Stimulated activated CD4-positive, alpha-beta T cell treated with anti-CD3 and anti-CD28 coated beads, Interleukin-1b, Interleukin-23, amount 100 ng/mL, for 24 hours (primary cell): ENCODE data around the gene ADCY10.
A peak's percentile ranks its signal among the peaks of the same experiment; 100 is the strongest.
"Not testable (repeated sequence)": the region's sequence is repeated elsewhere in the genome, so short reads cannot be mapped to it uniquely, and the experiment has no call there.

Experiments used
- DNase-seq, 4 experiments: peaks; one replicate each; pipeline ENCODE4 v3.0.0-alpha.2; 2020; ENCODE audit warnings: low read depth in 4 of 4, low spot score in 1 of 4

Gene ADCY10

DNA sequence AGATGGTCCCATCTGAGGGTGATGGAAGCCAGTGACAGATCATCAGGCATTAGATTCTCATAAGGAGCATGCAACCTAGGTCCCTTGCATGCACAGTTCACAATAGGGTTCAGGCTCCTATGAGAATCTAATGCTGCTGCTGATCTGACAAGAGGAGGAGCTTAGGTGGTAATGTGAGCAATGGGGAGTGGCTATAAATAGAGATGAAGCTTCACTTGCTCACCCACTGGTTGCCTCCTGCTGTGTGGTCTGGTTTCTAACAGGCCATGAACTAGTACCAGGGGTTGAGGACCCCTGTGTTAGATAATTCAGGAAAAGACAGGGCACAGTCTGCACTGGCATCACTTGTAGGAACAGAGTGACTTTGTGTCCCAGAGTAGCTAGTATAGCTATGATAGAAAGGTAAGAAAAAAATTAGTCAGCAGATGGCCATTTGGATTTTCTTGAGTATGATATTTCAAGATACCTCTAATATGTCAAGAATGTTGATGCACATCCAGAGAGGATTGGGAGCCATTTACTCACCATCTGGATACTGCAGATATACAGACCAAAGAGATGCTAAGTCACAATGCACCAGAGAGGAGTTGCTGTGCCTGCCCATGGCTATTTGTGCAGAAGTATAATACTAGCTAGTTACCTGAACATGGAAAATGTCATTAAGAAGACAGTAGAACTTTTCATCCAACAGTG, 53.6 kb downstream of the ADCY10 start:
- no peak for DNase-seq

- no peak for DNase-seq
These were observed 57.1 kb downstream of the ADCY10 start for GRCh38 chr1:167856711-167857418.

GRCh38 chr1:167854184-167854583, 59.8 kb downstream of the ADCY10 start:
- no peak for DNase-seq

- no peak for DNase-seq
These were observed 64.3 kb downstream of the ADCY10 start for GRCh38 chr1:167849666-167850065.

- DNase-seq, result no peak
These were observed 71.1 kb downstream of the ADCY10 start for GRCh38 chr1:167842872-167843271.

GRCh38 chr1:167841530-167841929, 72.4 kb downstream of the ADCY10 start:
- no peak for DNase-seq

DNA sequence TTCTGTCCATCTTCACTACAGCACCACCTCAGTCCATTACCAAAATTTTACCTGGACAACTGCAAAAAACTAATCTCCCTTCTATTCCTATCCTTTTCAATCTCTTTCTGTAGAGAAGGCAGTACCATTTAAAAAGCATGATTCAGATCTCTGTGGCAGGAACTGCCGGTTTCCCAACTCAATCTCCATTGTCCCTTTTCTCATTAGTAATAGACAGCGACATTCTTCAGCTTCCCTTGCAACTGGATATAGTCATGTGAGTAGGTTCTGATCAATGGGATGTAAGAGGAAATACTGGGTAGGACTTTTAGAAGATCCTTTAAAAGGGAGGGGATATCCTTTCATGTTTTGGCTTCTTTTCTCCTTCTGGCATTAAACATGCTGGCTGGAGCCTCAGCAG, 74.9 kb downstream of the ADCY10 start:
- DNase-seq, result no peak

DNA sequence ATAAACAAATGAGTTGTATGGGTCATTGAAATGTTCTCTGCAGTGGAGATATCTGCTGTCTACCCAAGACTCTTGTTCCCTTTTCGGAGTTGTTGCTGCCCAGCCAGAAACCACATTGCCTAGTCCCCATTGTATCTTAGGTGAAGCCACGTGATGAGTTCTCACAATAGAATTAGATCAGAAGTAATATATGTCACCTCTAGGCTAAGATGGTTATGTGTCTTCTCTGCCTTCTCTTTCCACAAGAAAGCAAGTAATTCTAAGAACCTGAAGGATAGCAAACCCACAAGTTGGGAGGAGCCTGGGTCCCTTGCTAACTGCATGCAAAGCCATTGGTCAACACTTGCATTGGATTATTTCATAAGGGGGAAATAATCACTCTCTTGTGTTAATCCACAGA, 76.6 kb downstream of the ADCY10 start:
- no peak for DNase-seq

DNA sequence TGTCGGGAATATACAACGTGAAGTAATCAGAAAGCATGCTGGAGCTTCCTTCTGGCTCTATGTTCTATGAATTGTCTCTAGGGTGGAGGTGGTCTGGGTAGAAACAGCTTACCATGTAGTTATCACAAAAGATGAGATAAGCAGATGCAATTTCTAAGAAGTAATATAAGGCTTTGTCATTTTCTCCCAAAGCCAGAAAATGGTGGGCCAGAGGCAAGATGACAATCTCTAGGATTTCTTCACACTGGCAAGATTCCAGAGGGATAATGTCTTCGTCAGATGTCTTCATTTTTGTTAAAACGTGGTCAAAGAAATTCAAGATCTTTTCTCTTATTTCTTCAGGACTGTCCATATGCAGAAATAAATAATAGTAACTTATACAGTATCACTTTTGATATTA, 77.7 kb downstream of the ADCY10 start:
- DNase-seq, result no peak

DNA sequence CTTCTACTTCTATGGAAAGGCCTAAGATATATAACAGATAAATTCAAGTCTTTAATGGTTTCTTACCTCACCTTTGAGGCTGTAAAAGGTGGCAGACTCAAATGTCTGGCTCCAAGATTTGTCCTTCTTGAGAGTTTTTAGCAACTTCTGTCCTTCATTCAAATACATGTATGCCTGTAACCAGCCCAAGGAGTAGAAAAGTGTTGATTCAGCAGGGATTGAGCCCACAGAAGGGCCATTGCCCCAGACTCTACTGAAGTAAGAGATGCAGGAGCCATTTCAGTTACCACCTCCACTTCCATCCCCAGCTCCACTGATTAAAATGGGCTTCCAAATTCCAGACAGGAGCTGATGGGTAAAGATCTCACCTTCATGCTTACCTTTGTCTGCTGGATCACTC, 80.0 kb downstream of the ADCY10 start:
- no peak for DNase-seq

- DNase-seq, result no peak
These were observed 81.2 kb downstream of the ADCY10 start for GRCh38 chr1:167832693-167833092.

GRCh38 chr1:167830668-167831067, 83.3 kb downstream of the ADCY10 start:
- DNase-seq, result not testable (repeated sequence)

GRCh38 chr1:167829868-167830267, 84.1 kb downstream of the ADCY10 start:
- no peak for DNase-seq

DNA sequence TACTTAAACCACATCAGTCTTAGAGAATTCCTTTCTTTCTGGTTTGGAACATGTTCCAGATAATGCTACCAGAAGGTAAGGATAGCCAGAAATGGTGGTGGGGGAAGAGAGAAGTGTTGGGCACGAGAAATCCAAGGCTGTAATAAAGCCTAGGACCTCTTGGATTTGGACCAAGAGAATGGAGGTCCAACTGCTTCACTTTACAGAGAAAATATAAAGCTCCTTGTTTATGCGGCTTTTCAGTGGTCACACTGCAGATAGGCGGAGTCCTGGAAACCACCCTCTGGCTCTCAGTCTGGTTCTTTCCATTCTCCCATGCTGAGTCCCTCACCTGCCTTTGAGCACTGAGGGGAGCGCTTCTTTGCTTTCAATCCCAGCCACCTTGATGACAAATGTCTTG, 87.8 kb downstream of the ADCY10 start:
- no peak for DNase-seq

DNA sequence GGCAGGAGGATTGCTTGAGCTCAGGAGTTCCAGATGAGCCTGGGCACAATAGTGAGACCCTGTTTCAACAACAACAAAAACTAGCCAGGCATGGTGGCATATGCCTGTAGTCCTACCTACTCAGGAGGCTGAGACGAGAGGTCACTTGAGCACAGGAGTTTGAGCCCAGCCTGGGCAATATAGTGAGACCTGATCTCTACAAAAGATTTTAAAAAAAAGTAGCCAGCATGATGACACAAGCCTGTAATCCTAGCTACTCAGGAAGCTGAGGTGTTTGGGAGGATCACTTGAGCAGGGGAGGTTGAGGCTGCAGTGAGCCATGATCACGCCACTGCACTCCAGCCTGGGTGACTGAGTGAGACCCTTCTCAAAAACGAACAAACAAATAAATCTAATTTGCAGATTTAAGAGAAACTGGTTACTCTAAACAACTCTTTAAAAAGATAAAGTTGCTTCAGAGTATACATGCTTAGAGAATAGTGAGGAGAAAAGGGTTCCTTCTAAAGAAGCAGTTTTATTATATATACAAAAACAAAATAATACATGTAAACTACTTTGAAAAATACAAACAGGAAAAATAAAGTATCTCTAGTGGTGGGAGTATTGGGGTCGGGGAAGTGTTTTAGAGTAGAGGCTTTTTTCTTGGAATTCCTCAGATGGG, 88.4 kb downstream of the ADCY10 start:
- DNase-seq, result no peak

DNA sequence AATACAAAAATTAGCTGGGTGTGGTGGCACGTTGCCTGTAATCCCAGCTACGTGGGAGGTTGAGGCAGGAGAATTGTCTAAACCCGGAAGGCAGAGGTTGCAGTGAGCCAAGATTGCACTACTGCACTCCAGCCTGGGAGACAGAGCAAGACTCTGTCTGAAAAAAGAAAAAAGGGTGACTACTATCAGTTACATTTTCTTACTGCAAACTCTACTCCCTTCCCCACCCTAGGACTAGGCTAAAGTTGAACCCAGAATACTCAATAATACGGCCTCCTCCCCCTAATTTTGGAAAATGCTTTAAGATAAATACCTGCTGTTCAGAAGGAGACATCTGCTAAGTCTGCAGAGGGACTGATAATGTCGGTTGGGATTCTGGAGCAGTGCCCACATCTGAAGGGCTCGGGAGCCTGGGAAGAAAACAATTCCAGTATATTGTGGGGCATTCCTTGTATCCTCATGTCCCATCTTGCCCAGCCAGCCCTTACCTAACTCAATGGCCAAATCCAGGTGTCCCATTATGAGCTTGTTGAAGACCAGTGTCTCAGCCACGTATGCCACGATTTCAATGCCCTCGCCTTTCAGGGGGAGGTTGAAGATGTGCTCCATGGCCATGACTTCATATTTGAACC, 89.7 kb downstream of the ADCY10 start:
- DNase-seq, result no peak

DNA sequence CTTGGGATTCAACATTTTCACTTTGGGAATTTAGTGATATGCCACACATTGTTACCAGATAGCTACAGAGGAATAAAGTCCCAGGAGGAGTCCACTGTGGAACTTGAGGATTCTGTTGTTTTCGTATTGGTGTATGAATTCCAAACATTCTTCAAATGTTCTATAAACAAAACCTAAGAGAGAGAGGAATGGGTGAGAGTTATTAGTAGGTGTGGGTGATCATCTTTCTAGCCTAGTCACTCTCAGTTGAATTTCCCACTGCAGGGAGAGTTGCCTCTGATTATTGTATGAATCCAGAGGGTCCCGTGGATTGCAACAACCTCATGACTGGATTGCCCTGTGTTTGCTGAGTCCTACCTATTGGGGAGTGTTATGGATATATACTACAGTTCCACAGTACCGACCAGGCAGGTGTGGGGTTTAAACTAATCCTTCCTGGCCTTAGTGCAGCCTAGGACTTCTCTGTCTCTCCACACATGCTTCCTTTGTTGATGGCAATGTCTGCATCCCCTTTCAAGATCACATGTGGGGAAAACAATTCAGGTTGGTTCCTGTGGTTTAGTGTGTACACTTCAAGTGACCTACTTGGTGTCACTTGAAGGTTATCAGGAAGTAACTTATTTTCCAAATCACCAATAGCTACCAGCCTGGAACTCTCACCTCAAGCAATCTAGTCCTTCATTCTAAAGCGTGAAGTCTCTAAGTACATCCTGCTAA, 91.8 kb downstream of the ADCY10 start:
- DNase-seq, result no peak

- DNase-seq, result no peak
These were observed 92.6 kb downstream of the ADCY10 start for GRCh38 chr1:167821356-167821685.

GRCh38 chr1:167820684-167821355, 93.1 kb downstream of the ADCY10 start:
- DNase-seq, result no peak

DNA sequence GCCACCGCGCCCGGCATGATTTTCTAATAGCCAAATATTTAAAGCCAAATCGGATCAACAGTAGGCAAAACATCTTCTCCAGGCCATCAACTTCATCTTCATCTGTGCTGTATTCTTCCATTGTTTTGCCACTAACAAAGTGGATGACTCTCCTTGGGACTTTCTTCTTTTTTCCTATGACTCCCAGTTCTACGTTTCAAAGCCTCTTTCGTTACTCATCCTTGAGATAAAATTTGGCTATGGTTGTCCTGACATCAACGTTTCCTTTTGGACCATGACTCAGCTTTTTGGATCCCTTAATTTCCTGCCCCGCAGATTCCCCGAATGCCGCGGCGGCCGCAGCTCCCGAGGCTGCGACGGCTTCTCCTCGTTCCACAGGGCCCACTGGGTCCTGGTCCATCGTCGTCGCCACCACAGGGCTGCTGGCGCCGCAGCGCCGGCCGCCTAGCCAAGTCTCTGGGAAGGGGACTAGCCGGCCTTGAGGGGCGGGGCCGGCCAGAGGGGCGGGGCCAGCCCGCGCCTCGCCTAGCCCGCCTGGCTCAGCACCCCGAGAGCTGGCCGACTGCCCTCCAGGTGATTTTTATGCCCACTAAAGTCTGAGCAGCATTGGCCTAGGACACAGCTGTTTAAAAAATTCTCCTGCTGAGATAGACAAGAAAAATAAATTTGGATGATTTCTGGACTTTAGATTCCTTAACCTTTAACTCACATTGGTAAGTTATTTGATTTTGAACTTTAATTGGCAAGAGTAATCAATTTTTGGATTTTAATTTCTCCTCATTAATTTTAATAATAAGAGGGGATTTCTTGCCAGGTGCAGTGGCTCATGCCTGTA, 93.9 kb downstream of the ADCY10 start:
- peak in 1 of 4 experiments; percentile 11 for DNase-seq
